Hepatocyte (in vitro differentiated cells): ENCODE measurements around the gene KRT14.

Experiments
- EZH2 ChIP-seq: fragments of 200-600 bp; sonication (generic); IDR thresholded peaks from 2 replicates; pipeline ENCODE4 v1.6.1; 2016; ENCODE audit warnings: antibody characterized with exemption, mild to moderate bottlenecking, borderline replicate concordance
- EZH2phosphoT487 ChIP-seq: fragments of 200-600 bp; sonication (generic); IDR thresholded peaks from one replicate; pipeline ENCODE4 v1.6.1; 2018; ENCODE audit warnings: antibody characterized with exemption, mild to moderate bottlenecking, low read depth, moderate library complexity; ENCODE audit not compliant: unreplicated experiment, severe bottlenecking
- TF ChIP-seq, protein P1 (sequence below): fragments of 200-600 bp; sonication (generic); IDR thresholded peaks from 2 replicates; pipeline ENCODE4 v1.5.1; 2016; ENCODE audit warnings: antibody characterized with exemption, mild to moderate bottlenecking; ENCODE audit not compliant: poor library complexity

DNA sequence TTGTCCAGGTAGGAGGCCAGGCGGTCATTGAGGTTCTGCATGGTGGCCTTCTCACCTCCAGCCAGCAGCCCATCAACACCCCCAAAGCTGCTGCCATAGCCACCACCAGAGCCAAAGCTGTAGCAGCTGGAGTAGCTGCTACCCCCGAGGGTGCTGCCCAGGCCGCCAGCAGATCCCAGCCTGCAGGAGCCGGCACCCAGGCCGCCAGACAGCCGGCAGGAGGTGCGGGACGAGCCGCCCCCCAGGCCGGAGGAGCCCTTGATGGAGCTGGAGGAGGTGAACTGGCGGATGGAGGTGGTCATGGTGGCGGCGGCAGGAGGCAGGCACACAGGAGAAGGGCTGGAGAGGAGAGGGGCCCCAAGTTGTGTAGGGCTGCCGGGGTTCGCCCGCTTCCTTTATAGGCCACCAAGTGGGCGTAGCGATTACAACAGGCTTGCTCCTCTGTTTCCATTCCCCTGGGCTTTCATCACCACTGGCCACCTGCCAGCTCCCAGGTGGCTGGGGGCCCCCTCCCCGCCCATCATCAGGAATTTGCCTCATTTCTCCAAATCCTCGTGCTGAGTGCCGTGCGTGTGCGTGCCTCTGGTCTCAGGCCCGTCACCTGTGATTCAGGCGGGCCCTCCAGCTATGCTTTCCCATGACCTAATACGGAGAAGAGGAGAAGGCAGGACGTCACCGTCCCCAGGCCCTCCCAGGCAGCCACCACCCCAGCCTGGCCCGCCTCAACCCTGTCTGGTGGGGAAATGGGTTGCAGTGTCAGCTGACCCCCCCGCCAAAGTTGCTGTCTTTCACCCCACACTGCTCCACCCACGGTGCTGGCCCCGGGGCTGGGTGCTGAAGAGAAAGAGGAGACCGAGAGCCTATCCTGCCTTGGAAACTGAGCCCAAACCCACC is 37.8 kb upstream of the KRT14 start, which contains the start of gene KRT17:
- TF ChIP-seq, protein P1, sequence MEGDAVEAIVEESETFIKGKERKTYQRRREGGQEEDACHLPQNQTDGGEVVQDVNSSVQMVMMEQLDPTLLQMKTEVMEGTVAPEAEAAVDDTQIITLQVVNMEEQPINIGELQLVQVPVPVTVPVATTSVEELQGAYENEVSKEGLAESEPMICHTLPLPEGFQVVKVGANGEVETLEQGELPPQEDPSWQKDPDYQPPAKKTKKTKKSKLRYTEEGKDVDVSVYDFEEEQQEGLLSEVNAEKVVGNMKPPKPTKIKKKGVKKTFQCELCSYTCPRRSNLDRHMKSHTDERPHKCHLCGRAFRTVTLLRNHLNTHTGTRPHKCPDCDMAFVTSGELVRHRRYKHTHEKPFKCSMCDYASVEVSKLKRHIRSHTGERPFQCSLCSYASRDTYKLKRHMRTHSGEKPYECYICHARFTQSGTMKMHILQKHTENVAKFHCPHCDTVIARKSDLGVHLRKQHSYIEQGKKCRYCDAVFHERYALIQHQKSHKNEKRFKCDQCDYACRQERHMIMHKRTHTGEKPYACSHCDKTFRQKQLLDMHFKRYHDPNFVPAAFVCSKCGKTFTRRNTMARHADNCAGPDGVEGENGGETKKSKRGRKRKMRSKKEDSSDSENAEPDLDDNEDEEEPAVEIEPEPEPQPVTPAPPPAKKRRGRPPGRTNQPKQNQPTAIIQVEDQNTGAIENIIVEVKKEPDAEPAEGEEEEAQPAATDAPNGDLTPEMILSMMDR = no peak
- no peak for TF ChIP-seq EZH2
- no peak for TF ChIP-seq EZH2phosphoT487
